H9 (cell line): Measurements from ENCODE around the gene ZNF708. TPM values are rescaled to one million over a fixed set of nuclear protein-coding genes. Genes with fewer than 3 reads are reported as not detected.

ENCODE experiments used
- DNase-seq: peaks from one replicate; pipeline ENCODE4 v3.0.0-alpha.2; 2017
- H2AFZ ChIP-seq: one replicate; pipeline ENCODE4 v1.6.1; 2013; ENCODE audit warnings: mild to moderate bottlenecking, low read length, control low read depth, moderate library complexity
- H2AK5ac ChIP-seq: 2 replicates; pipeline ENCODE4 v1.6.1; 2013; ENCODE audit warnings: low read length, control low read depth, mixed read lengths; ENCODE audit not compliant: insufficient read length
- H2BK120ac ChIP-seq: one replicate; pipeline ENCODE4 v1.6.1; 2013; ENCODE audit warnings: low read depth, mild to moderate bottlenecking, low read length, control low read depth, inconsistent platforms; ENCODE audit not compliant: poor library complexity, severe bottlenecking
- H2BK12ac ChIP-seq: 2 replicates; pipeline ENCODE4 v1.6.1; 2013; ENCODE audit warnings: low read length, control low read depth, mixed read lengths, low read depth; ENCODE audit not compliant: insufficient read length
- H2BK15ac ChIP-seq: 2 replicates; pipeline ENCODE4 v1.6.1; 2013; ENCODE audit warnings: low read depth, low read length, control low read depth
- H2BK20ac ChIP-seq: one replicate; pipeline ENCODE4 v1.6.1; 2013; ENCODE audit warnings: low read depth, mild to moderate bottlenecking, low read length, control low read depth, inconsistent platforms; ENCODE audit not compliant: poor library complexity, severe bottlenecking
- H2BK5ac ChIP-seq: 2 replicates; pipeline ENCODE4 v1.6.1; 2013; ENCODE audit warnings: low read length, control low read depth, mixed read lengths; ENCODE audit not compliant: insufficient read length
- H3K14ac ChIP-seq: 2 replicates; pipeline ENCODE4 v1.6.1; 2013; ENCODE audit warnings: low read length, control low read depth; ENCODE audit not compliant: insufficient read depth
- H3K18ac ChIP-seq: 2 replicates; pipeline ENCODE4 v1.6.1; 2013; ENCODE audit warnings: low read depth, mild to moderate bottlenecking, mixed read lengths, low read length, control low read depth; ENCODE audit not compliant: insufficient read length
- H3K23ac ChIP-seq: 2 replicates; pipeline ENCODE4 v1.6.1; 2013; ENCODE audit warnings: low read length, control low read depth, mixed read lengths, low read depth; ENCODE audit not compliant: insufficient read length
- H3K23me2 ChIP-seq: 2 replicates; pipeline ENCODE4 v1.6.1; 2013; ENCODE audit warnings: low read depth, mild to moderate bottlenecking, mixed read lengths, low read length, control low read depth; ENCODE audit not compliant: insufficient read length, poor library complexity, severe bottlenecking
- H3K27ac ChIP-seq: 2 replicates; pipeline ENCODE4 v1.5.1; 2013; ENCODE audit warnings: low read length, control low read depth, mixed read lengths, low read depth; ENCODE audit not compliant: insufficient read length
- H3K27me3 ChIP-seq: 2 replicates; pipeline ENCODE4 v1.6.1; 2013; ENCODE audit warnings: low read length, control low read depth, inconsistent platforms; ENCODE audit not compliant: insufficient read depth
- H3K4ac ChIP-seq: 2 replicates; pipeline ENCODE4 v1.6.1; 2013; ENCODE audit warnings: low read depth, mild to moderate bottlenecking, control low read depth, inconsistent platforms, low read length, moderate library complexity
- H3K4me1 ChIP-seq: 2 replicates; pipeline ENCODE4 v1.6.1; 2013; ENCODE audit warnings: low read length, control low read depth, inconsistent platforms; ENCODE audit not compliant: insufficient read depth
- H3K4me2 ChIP-seq: 2 replicates; pipeline ENCODE4 v1.6.1; 2013; ENCODE audit warnings: low read length, control low read depth, mixed read lengths; ENCODE audit not compliant: insufficient read length, insufficient read depth
- H3K56ac ChIP-seq: 2 replicates; pipeline ENCODE4 v1.6.1; 2013; ENCODE audit warnings: low read depth, mild to moderate bottlenecking, mixed read lengths, low read length, control low read depth; ENCODE audit not compliant: insufficient read length
- H3K79me1 ChIP-seq: 2 replicates; pipeline ENCODE4 v1.6.1; 2013; ENCODE audit warnings: low read depth, mild to moderate bottlenecking, moderate library complexity, low read length, control low read depth, inconsistent platforms; ENCODE audit not compliant: insufficient read depth, poor library complexity, severe bottlenecking
- H3K79me2 ChIP-seq: 2 replicates; pipeline ENCODE4 v1.6.1; 2013; ENCODE audit warnings: low read length, control low read depth, inconsistent platforms; ENCODE audit not compliant: insufficient read depth
- H3K9ac ChIP-seq: 2 replicates; pipeline ENCODE4 v1.6.1; 2013; ENCODE audit warnings: low read length, control low read depth, mixed read lengths; ENCODE audit not compliant: insufficient read length; ENCODE audit errors: extremely low read depth
- H3K9me3 ChIP-seq: one replicate; pipeline ENCODE4 v1.6.1; 2013; ENCODE audit warnings: low read depth, low read length, inconsistent platforms; ENCODE audit not compliant: control insufficient read depth
- H3T11ph ChIP-seq: one replicate; pipeline ENCODE4 v1.6.1; 2013; ENCODE audit warnings: mild to moderate bottlenecking, low read length, control low read depth, inconsistent platforms
- H4K20me1 ChIP-seq: one replicate; pipeline ENCODE4 v1.6.1; 2013; ENCODE audit not compliant: control insufficient read depth, insufficient read length, insufficient read depth
- H4K5ac ChIP-seq: 2 replicates; pipeline ENCODE4 v1.6.1; 2013; ENCODE audit warnings: low read depth, mild to moderate bottlenecking, mixed read lengths, low read length, control low read depth; ENCODE audit not compliant: insufficient read length
- H4K8ac ChIP-seq: replicated peaks from 2 replicates; pipeline ENCODE4 v1.6.1; 2013; ENCODE audit warnings: low read length, control low read depth, mixed read lengths, low read depth; ENCODE audit not compliant: insufficient read length
- H4K91ac ChIP-seq: 2 replicates; pipeline ENCODE4 v1.6.1; 2013; ENCODE audit warnings: low read depth, mild to moderate bottlenecking, moderate library complexity, mixed read lengths, low read length, control low read depth; ENCODE audit not compliant: insufficient read length
- H3K27ac Mint-ChIP-seq, 3 experiments: 2 replicates in 2 of 3; 3 replicates in 1 of 3; pipeline ENCODE4 v1.8.0; 2020 to 2021; ENCODE audit warnings: mixed read lengths in 3 of 3, mild to moderate bottlenecking in 1 of 3, moderate library complexity in 1 of 3
- H3K27me3 Mint-ChIP-seq: 2 replicates; pipeline ENCODE4 v1.8.0; 2021; ENCODE audit warnings: low read depth, mild to moderate bottlenecking, moderate library complexity, mixed read lengths
- H3K36me3 Mint-ChIP-seq, 3 experiments: 2 replicates in 2 of 3; 3 replicates in 1 of 3; pipeline ENCODE4 v1.8.0; 2020 to 2021; ENCODE audit warnings: low read depth in 3 of 3, mixed read lengths in 3 of 3; ENCODE audit not compliant: insufficient read depth in 1 of 3
- H3K4me1 Mint-ChIP-seq, 2 experiments: 2 replicates each; pipeline ENCODE4 v1.8.0; 2020; ENCODE audit warnings: mixed read lengths in 2 of 2
- H3K4me3 Mint-ChIP-seq, 2 experiments: 2 replicates in 1 of 2; 3 replicates in 1 of 2; pipeline ENCODE4 v1.8.0; 2020 to 2021; ENCODE audit warnings: mild to moderate bottlenecking in 2 of 2, mixed read lengths in 2 of 2, moderate library complexity in 1 of 2
- H3K9me3 Mint-ChIP-seq, 2 experiments: 2 replicates in 1 of 2; 3 replicates in 1 of 2; pipeline ENCODE4 v1.8.0; 2020; ENCODE audit warnings: mild to moderate bottlenecking in 2 of 2, mixed read lengths in 2 of 2, moderate library complexity in 1 of 2
- CTCF ChIP-seq: fragments of 200-600 bp; sonication (generic); conservative IDR thresholded peaks from 3 replicates; pipeline ENCODE4 v1.8.0; 2021; ENCODE audit warnings: antibody characterized with exemption, mild to moderate bottlenecking
- WGBS: extraction: QIAGEN DNeasy Blood & Tissue Kit; methylation state at CpG from one replicate; pipeline ENCODE4 v1.1.7; 2013; ENCODE audit warnings: missing lambda C conversion rate, low lambda C conversion rate, mixed read lengths; ENCODE audit not compliant: insufficient read length; ENCODE audit errors: extremely low coverage; 5-methylcytosine and 5-hydroxymethylcytosine counted together
- total RNA-seq: library from RNA; stranded (reverse); gene quantifications from 2 replicates; pipeline ENCODE4 v1.2.1, GENCODE V29; 2021

ZNF708 gene
- total RNA-seq, 1 experiment from 2014 or later = 34.4 TPM

- no peak overlapping the region for H3K18ac ChIP-seq
- no peak overlapping the region for H4K8ac ChIP-seq
- no CpG with 5 or more reads among the region's 4 CpGs for WGBS
- H2BK15ac ChIP-seq = no peak overlapping the region
- H3T11ph ChIP-seq = no peak overlapping the region
- no peak overlapping the region for H2BK12ac ChIP-seq
- H3K4me3 Mint-ChIP-seq = peak overlapping the region in 1 of 2 experiments; percentile 45; a peak in 1 of 5 replicates
- no peak overlapping the region for H3K27ac ChIP-seq
- no peak overlapping the region for H2AFZ ChIP-seq
- H3K4me2 ChIP-seq = no peak overlapping the region
- H3K9ac ChIP-seq = no peak overlapping the region
- peaks cover 21 to 34% (median 25%) of the 10 kb centered on the region in 3 experiments for H3K36me3 Mint-ChIP-seq
- no peaks in the 10 kb centered on the region; the same call in 1 of the 2 replicates for H3K4me1 ChIP-seq
- peak overlapping the region in 2 of 3 experiments; percentile 59 to 88; a peak in 4 of 7 replicates for H3K27ac Mint-ChIP-seq
- peaks cover 24% of the 10 kb centered on the region; the same call in 1 of the 2 replicates for H3K79me2 ChIP-seq
- H3K23ac ChIP-seq = no peak overlapping the region
- no peak for TF ChIP-seq CTCF
- H4K91ac ChIP-seq = no peak overlapping the region
- H3K23me2 ChIP-seq = no peaks in the 10 kb centered on the region
- DNase-seq = no peak
- H3K56ac ChIP-seq = no peak overlapping the region
- no peak overlapping the region for H2BK120ac ChIP-seq
- H3K14ac ChIP-seq = no peak overlapping the region
- H2AK5ac ChIP-seq = no peak overlapping the region
- H2BK20ac ChIP-seq = no peak overlapping the region
- no peaks in the 10 kb centered on the region for H3K9me3 ChIP-seq
- H3K4me1 Mint-ChIP-seq = peaks cover 53 to 56% of the 10 kb centered on the region in 2 experiments
- H2BK5ac ChIP-seq = no peak overlapping the region
- no peak overlapping the region for H4K5ac ChIP-seq
- no peak overlapping the region for H3K4ac ChIP-seq
- H3K9me3 Mint-ChIP-seq = peaks cover 13 to 15% of the 10 kb centered on the region in 2 experiments
- H3K27me3 Mint-ChIP-seq = no peaks in the 10 kb centered on the region; the same call in 1 of the 2 replicates
- H4K20me1 ChIP-seq = no peaks in the 10 kb centered on the region
- no peaks in the 10 kb centered on the region for H3K27me3 ChIP-seq
- peaks cover 9% of the 10 kb centered on the region for H3K79me1 ChIP-seq
Observed at GRCh38 chr19:21321996-21322395, 7.2 kb downstream of the ZNF708 start.
